GM19468 (cell line): Measurements from ENCODE around the gene SPINT1.

Source experiments
- ATAC-seq: cut with Tn5 transposase; IDR thresholded peaks from one replicate; pipeline ENCODE4 v1.9.1; 2021; ENCODE audit warnings: mild to moderate bottlenecking, moderate library complexity, moderate number of reproducible peaks; ENCODE audit not compliant: unreplicated experiment; ENCODE audit errors: extremely low read depth

The SPINT1 gene

DNA sequence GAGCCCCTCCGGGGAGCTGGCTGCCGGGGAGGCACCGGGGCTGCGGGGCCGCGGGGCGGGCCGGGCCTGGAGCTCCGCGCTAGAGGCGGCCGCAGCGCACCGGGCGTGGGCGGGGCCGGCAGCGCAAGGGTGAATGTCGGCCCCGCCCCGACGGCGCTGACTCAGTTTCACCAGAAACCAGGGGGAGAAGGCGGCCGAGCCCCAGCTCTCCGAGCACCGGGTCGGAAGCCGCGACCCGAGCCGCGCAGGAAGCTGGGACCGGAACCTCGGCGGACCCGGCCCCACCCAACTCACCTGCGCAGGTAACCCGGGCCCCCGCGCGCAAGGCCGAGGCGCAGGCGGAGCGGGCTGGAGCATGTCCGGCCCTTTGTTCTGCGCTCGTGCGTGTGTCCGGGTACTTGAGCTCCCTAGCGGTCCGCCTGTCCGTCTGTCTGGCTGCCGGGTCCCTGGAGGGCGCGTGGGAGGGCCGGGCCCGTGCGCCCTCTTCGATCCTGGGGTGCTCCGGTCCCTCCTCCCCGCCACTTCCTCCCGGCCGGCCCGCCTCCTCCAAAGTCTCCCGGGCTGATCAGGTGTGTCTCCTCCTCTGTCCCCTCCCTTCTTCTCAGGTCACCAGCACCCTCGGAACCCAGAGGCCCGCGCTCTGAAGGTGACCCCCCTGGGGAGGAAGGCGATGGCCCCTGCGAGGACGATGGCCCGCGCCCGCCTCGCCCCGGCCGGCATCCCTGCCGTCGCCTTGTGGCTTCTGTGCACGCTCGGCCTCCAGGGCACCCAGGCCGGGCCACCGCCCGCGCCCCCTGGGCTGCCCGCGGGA is at the start of gene SPINT1:
Gene SPINT1, plus strand, starts transcription at position 164 of the 811 bp plus-strand sequence. Its CDS starts 507 bp downstream, at position 671.
- ATAC-seq = no peak

DNA sequence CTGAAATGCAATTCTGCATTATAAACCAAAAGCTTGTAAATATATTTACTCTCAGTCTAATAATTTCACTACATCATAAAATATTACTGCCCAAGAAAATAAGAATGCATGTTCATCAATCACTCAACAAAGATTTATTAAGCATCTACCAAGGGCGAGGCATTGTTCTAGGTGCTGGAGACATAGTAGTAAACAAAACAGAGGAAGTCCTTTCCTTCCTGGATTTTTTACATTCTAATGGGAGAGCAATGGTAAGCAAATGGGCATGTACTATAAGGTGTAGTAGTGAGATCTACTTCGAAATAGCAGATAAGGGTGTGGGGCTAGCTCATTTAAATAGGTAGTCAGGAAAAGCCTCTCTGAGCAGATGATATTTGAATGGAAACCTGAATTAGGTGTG is 47.8 kb upstream of the SPINT1 start:
- ATAC-seq = no peak

DNA sequence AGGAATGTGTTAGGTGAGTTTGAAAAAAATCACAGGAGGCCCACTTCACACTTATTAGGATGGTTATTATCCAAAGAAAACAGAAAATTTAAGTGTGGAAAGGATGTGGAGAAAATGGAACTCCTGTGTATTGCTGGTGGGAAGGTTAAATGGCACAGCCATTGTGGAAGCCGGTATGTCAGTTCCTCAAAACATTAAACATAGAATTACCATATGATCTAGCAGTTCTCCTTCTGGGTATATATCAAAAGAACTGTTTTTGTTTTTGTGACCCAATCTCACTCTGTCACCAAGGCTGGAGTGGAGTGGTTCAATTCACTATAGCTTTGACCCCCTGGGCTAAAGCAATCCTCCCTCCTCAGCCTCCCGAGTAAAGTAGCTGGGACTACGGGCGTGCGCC is 47.3 kb upstream of the SPINT1 start:
- no peak for ATAC-seq

- ATAC-seq = no peak
These were observed 44.3 kb upstream of the SPINT1 start for GRCh38 chr15:40799523-40799922.

DNA sequence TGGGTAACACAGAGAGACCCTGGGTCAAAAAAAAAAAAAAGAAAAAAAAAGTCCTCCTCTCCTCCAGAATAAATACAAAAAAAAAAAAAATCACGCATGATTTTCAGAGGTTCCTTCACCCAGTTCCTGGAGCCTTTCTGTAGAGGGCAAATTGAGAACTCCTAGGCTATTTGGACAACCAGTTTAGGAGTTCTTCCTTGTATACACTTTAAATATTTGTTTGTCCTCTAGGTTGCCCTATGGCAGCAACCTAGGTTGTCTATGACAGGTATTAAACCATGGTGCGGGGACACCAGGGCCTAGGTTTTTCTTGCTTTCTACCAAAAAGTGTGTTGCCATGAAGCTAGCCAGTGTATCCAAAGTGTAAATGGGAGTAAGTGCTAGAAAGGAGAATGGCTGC is 40.8 kb upstream of the SPINT1 start:
- no peak for ATAC-seq

DNA sequence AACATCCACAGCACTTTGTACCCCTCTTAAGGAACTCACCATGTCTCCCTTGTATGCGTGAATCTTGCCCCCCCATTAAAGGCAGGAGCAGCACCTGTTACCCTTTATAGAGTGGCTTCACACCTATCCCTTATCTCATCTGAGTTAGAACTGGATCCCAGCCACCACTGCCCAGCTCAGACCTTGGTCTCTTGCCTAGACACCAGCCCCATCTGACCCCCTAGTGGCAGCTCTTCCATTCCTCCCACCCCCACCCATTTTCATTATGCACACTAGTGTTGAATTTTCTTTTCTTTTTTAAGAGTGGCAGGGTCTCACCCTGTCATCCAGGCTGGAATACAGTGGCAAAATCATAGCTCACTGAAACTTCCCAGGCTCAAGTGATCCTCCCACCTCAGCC is 40.2 kb upstream of the SPINT1 start:
- no peak for ATAC-seq

- ATAC-seq = no peak
These were observed 37.2 kb upstream of the SPINT1 start for GRCh38 chr15:40806672-40807027.

GRCh38 chr15:40807028-40807887 is 36.6 kb upstream of the SPINT1 start, which contains the start of the genes DNAJC17 and ZFYVE19:
Gene DNAJC17 (minus strand): TSS chr15:40807473. CDS start chr15:40807446, 27 bp downstream.
Gene ZFYVE19 (plus strand): TSS chr15:40807089. CDS start chr15:40807590, 501 bp downstream.
- ATAC-seq = peak; percentile 93

- no peak for ATAC-seq
These were observed 35.9 kb upstream of the SPINT1 start for GRCh38 chr15:40807888-40808461.

DNA sequence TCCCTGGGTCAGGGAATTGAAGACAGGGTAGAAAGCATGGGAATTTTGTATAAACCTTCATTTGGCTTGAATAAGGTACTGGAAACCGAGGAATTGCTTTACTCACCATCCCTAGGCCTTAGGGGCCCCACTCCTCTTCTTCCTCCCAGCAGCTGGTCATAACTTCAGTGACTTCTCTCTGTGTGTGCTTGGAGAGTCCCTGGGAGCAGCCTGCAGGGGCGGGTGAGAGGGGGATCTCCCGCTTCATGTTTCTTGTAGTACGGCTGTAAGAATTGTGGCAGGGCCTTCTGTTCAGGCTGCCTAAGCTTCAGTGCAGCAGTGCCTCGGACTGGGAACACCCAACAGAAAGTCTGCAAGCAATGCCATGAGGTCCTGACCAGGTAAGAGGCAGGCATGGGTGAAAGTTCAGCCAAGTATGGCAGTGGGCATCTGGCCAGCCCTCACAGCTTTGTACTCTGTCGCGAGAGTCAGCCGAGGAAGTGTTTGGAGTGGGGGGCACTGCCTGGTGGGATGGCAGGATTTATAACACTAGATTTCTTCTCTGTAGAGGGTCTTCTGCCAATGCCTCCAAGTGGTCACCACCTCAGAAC is 34.9 kb upstream of the SPINT1 start:
- ATAC-seq = no peak

DNA sequence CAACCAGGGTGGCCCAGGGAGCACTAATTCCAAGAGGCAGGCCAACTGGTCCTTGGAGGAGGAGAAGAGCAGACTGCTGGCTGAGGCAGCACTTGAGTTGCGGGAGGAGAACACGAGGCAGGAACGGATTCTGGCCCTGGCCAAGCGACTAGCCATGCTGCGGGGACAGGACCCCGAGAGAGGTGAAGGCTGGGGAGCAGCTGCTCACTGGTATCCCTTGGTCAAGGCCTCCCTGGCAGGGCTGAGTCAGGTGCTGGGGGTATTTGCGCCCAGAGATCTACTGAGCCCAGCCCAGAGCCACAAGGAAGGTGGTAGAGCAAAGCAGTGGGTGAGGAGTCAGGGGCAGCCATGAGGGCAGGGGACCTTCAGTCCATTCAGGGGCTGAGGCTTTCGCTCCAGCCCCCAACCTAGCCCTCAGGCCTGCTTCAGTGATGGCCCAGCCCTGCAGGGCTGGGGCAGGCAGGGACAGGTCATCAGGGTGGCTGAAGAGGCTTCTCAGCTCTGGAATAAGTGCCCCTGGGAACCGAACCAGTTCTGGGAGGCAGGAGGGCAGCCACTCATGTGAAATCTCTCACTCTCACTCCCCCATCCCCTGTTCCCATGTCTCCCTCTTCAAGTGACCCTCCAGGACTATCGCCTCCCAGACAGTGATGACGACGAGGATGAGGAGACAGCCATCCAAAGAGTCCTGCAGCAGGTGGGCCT is 31.0 kb upstream of the SPINT1 start:
- no peak for ATAC-seq

- no peak for ATAC-seq
These were observed 28.7 kb upstream of the SPINT1 start for GRCh38 chr15:40815042-40815698.

GRCh38 chr15:40819048-40819447 is 24.8 kb upstream of the SPINT1 start:
- no peak for ATAC-seq

DNA sequence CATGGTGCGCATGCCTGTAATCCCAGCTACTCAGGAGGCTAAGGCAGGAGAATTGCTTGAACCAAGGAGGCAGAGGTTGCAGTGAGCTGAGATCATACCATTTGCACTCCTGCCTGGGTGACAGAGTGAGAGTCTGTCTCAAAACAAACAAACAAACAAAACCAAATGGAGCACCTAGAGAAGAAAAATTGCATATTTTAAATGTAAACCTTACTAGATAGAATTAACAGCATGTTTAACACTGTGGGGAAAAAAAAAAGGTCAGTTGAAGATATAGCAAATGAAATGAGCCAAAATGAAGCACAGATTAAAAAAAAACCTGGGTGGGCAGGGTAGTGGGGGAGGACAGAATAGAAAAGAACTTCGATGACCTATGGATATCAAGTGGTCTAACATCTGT is 22.7 kb upstream of the SPINT1 start:
- ATAC-seq = no peak

- no peak for ATAC-seq
These were observed 20.1 kb upstream of the SPINT1 start for GRCh38 chr15:40823572-40824343.

- ATAC-seq = no peak
These were observed 18.0 kb upstream of the SPINT1 start for GRCh38 chr15:40825661-40826422.

DNA sequence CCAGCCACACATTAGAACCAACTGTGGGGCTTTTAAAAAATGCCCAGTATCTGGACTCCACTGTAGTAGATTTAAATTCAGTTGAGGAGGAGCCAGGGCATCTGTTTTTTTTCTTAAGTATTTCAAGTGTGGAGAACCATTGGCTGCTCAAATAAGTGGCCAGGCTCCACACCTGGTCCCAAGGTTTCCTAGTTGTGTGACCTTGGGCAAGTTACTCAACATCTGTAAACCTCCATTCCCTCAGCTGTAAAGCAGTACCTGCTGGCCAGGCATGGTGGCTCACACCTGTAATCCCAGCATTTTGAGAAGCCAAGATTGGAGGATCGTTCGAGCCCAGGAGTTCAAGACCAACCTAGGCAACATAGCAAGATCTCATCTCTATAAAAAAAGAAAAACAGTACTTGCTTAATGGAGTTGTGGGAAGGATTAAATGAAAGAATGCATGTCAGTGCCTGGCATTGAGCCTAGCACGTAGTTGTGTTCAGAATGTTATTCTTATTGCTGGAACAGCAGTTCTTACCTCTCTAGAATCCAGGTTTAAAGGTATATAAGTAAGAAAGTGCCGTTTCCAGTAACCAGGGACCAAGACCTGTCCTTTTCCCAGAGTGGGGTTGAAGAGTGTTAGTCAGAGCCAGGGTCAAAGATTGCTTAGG is 17.3 kb upstream of the SPINT1 start:
- no peak for ATAC-seq
